KMS-11 (cell line): ENCODE measurements around the gene COL13A1.

ENCODE experiments used
- H2AFZ ChIP-seq: fragments of 200-600 bp; sonication (generic); 2 replicates; pipeline ENCODE4 v1.6.1; 2016; ENCODE audit warnings: antibody characterized with exemption, mixed run types, low read depth
- H3K27ac ChIP-seq: fragments of 200-600 bp; sonication (generic); 2 replicates; pipeline ENCODE4 v1.6.1; 2016; ENCODE audit warnings: mild to moderate bottlenecking, mixed run types
- H3K27me3 ChIP-seq: fragments of 200-600 bp; sonication (generic); 2 replicates; pipeline ENCODE4 v1.6.1; 2017; ENCODE audit warnings: mild to moderate bottlenecking, low read depth, mixed run types, moderate library complexity; ENCODE audit not compliant: insufficient read depth
- H3K36me3 ChIP-seq: fragments of 200-600 bp; sonication (generic); 2 replicates; pipeline ENCODE4 v1.6.1; 2017; ENCODE audit warnings: mild to moderate bottlenecking, mixed run types; ENCODE audit not compliant: insufficient read depth
- H3K4me1 ChIP-seq: fragments of 200-600 bp; sonication (generic); 2 replicates; pipeline ENCODE4 v1.6.1; 2016; ENCODE audit warnings: mild to moderate bottlenecking, low read depth, mixed run types; ENCODE audit not compliant: poor library complexity, severe bottlenecking
- H3K4me2 ChIP-seq: fragments of 200-600 bp; sonication (generic); 2 replicates; pipeline ENCODE4 v1.7.0; 2016; ENCODE audit warnings: mild to moderate bottlenecking, mixed run types
- H3K4me3 ChIP-seq: fragments of 200-600 bp; sonication (generic); IDR thresholded peaks from 2 replicates; pipeline ENCODE4 v1.6.1; 2017; ENCODE audit warnings: low read depth, low read length, mixed read lengths; ENCODE audit not compliant: insufficient read depth
- H3K79me2 ChIP-seq: fragments of 200-600 bp; sonication (generic); 2 replicates; pipeline ENCODE4 v1.6.1; 2016; ENCODE audit warnings: low read depth, mixed run types; ENCODE audit not compliant: insufficient read depth
- H3K9ac ChIP-seq: fragments of 200-600 bp; sonication (generic); 2 replicates; pipeline ENCODE4 v1.6.1; 2016; ENCODE audit warnings: mild to moderate bottlenecking, mixed run types
- H4K20me1 ChIP-seq: fragments of 200-600 bp; sonication (generic); 2 replicates; pipeline ENCODE4 v1.6.1; 2016; ENCODE audit warnings: mild to moderate bottlenecking, mixed run types; ENCODE audit not compliant: insufficient read depth
- CTCF ChIP-seq: fragments of 200-600 bp; sonication (generic); conservative IDR thresholded peaks from 2 replicates; pipeline ENCODE4 v1.6.1; 2017; ENCODE audit warnings: low read depth, mild to moderate bottlenecking, antibody characterized with exemption, low read length, moderate library complexity, mixed read lengths

The COL13A1 gene

GRCh38 chr10:69789164-69789576 is 12.5 kb upstream of the COL13A1 start:
- H3K27ac ChIP-seq: no peak overlapping the region
- no peak overlapping the region for H2AFZ ChIP-seq
- H3K9ac ChIP-seq: no peak overlapping the region
- no peaks in the 10 kb centered on the region for H3K79me2 ChIP-seq
- H3K4me1 ChIP-seq: no peaks in the 10 kb centered on the region
- TF ChIP-seq CTCF: peak; percentile 67
- no peaks in the 10 kb centered on the region for H3K36me3 ChIP-seq
- no peak overlapping the region for H3K4me2 ChIP-seq
- no peaks in the 10 kb centered on the region for H4K20me1 ChIP-seq
- peaks cover 3% of the 10 kb centered on the region; the same call in 1 of the 2 replicates for H3K27me3 ChIP-seq
- no peak overlapping the region for H3K4me3 ChIP-seq

GRCh38 chr10:69791812-69792211 is 9.9 kb upstream of the COL13A1 start:
- H3K79me2 ChIP-seq: no peaks in the 10 kb centered on the region
- H3K4me3 ChIP-seq: no peak overlapping the region
- H3K4me2 ChIP-seq: no peak overlapping the region
- no peak overlapping the region for H2AFZ ChIP-seq
- no peaks in the 10 kb centered on the region for H3K4me1 ChIP-seq
- no peak overlapping the region for H3K9ac ChIP-seq
- H3K36me3 ChIP-seq: no peaks in the 10 kb centered on the region
- no peaks in the 10 kb centered on the region for H4K20me1 ChIP-seq
- H3K27me3 ChIP-seq: peaks cover 6% of the 10 kb centered on the region; the same call in 1 of the 2 replicates
- no peak overlapping the region for H3K27ac ChIP-seq
- TF ChIP-seq CTCF: no peak

- Histone ChIP-seq H2AFZ (no peak overlapping the region), H3K79me2 (no peaks in the 10 kb centered on the region), H3K4me3 (no peak overlapping the region), H3K27me3 (peaks cover 3% of the 10 kb centered on the region; the same call in 1 of the 2 replicates), H3K4me2 (no peak overlapping the region), H3K4me1 (no peaks in the 10 kb centered on the region), H3K9ac (no peak overlapping the region), H3K36me3 (no peaks in the 10 kb centered on the region), H4K20me1 (no peaks in the 10 kb centered on the region), H3K27ac (no peak overlapping the region)
- TF ChIP-seq CTCF: no peak
These were observed 9.4 kb upstream of the COL13A1 start for GRCh38 chr10:69792341-69792740.

GRCh38 chr10:69794673-69795072 is 7.0 kb upstream of the COL13A1 start:
- Histone ChIP-seq H3K4me1 (no peaks in the 10 kb centered on the region), H3K79me2 (no peaks in the 10 kb centered on the region), H3K27me3 (peaks cover 6% of the 10 kb centered on the region; the same call in 1 of the 2 replicates), H2AFZ (no peak overlapping the region), H3K9ac (no peak overlapping the region), H4K20me1 (no peaks in the 10 kb centered on the region), H3K4me2 (no peak overlapping the region), H3K4me3 (no peak overlapping the region), H3K36me3 (no peaks in the 10 kb centered on the region), H3K27ac (no peak overlapping the region)
- no peak for TF ChIP-seq CTCF
